Activated CD4-positive, alpha-beta memory T cell treated with anti-CD3 and anti-CD28 coated beads, Interleukin-2, amount 10 ng/mL, durations not matched to agents 7 days and 5 days (primary cell): ENCODE data around the gene TMEM238L. TPM values are rescaled to one million over a fixed set of nuclear protein-coding genes. Genes with fewer than 3 reads are reported as not detected.
A peak's percentile ranks its signal among the peaks of the same experiment; 100 is the strongest.

ENCODE experiments used
- CTCF ChIA-PET: fragments of 350-600 bp; sonication (Branson Sonifier 250); formaldehyde crosslinking; loops from one replicate; lab custom pipeline; 2021; ENCODE audit warnings: antibody characterized with exemption, inconsistent platforms; lab: Charles Lee
- POLR2A ChIA-PET: fragments of 350-600 bp; sonication (Branson Sonifier 250); formaldehyde crosslinking; loops from one replicate; lab custom pipeline; 2021; ENCODE audit warnings: antibody characterized with exemption; lab: Charles Lee
- DNase-seq: peaks from one replicate; pipeline ENCODE4 v3.0.0-alpha.2; 2020
- H3K27ac Mint-ChIP-seq: one replicate; pipeline ENCODE4 v1.8.0; 2021; ENCODE audit warnings: mild to moderate bottlenecking, mixed read lengths
- H3K27me3 Mint-ChIP-seq: one replicate; pipeline ENCODE4 v1.8.0; 2021; ENCODE audit warnings: mixed read lengths
- H3K36me3 Mint-ChIP-seq: one replicate; pipeline ENCODE4 v1.8.0; 2021; ENCODE audit warnings: low read depth, mixed read lengths
- H3K4me1 Mint-ChIP-seq: one replicate; pipeline ENCODE4 v1.8.0; 2021; ENCODE audit warnings: mixed read lengths
- H3K4me3 Mint-ChIP-seq: one replicate; pipeline ENCODE4 v1.8.0; 2021; ENCODE audit warnings: mild to moderate bottlenecking, mixed read lengths
- H3K9me3 Mint-ChIP-seq: one replicate; pipeline ENCODE4 v1.8.0; 2021; ENCODE audit warnings: mixed read lengths
- total RNA-seq, 2 experiments: library from RNA; stranded (reverse); gene quantifications; one replicate each; pipeline ENCODE4 v1.2.3, GENCODE V29; 2021

The TMEM238L gene
- total RNA-seq, 2 experiments from 2014 or later: not detected

GRCh38 chr17:10758062-10758461 lies 45.8 kb downstream of the TMEM238L start:
- no peaks in the 10 kb centered on the region for H3K27me3 Mint-ChIP-seq
- no peaks in the 10 kb centered on the region for H3K4me1 Mint-ChIP-seq
- DNase-seq: no peak
- H3K4me3 Mint-ChIP-seq: no peak overlapping the region
- ChIA-PET CTCF (no interaction called here), POLR2A (no interaction called here)
- no peaks in the 10 kb centered on the region for H3K9me3 Mint-ChIP-seq
- H3K36me3 Mint-ChIP-seq: no peaks in the 10 kb centered on the region
- H3K27ac Mint-ChIP-seq: no peak overlapping the region

DNA sequence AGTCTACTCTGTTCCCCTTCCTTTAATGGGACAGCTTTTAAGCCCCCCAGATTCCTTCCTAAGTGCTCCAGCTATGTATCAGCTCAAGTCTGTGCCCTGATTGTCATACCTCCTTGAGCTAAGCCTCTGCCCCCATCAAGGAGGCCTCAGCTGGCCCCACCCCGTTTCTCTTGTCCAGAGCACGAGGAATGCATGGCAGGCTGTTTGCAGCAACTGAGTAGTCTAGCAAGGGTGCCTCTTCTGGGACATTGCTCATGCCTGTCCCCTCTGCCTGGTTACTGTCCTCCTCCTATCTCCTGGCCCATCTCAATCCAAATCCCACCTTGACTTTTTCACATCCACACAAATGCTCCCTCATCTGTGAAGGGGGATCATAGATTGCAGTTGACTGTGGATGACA lies 46.3 kb downstream of the TMEM238L start:
- H3K27me3 Mint-ChIP-seq: no peaks in the 10 kb centered on the region
- H3K4me3 Mint-ChIP-seq: no peak overlapping the region
- H3K36me3 Mint-ChIP-seq: no peaks in the 10 kb centered on the region
- no peaks in the 10 kb centered on the region for H3K9me3 Mint-ChIP-seq
- ChIA-PET CTCF (no interaction called here), POLR2A (no interaction called here)
- no peak overlapping the region for H3K27ac Mint-ChIP-seq
- DNase-seq: no peak
- H3K4me1 Mint-ChIP-seq: no peaks in the 10 kb centered on the region

DNA sequence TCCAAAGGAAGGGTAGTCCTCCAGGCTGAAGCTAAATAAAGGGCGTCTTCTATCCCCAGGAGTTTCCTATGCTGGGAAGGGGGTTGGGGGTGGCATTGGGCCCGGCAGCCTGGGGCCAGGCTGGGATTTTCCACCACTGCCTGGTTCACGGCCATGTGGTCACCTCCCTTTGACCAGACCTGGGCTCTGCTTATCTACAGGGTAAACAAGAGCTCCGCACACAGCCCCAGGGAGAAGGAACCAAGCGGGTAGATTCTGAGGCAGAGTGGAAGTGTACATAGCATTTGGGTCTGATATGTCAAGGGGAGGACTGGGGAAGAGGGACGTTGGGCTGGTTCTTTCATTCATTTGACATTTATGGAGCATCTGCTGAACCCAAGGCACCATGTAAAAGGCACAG lies 46.8 kb downstream of the TMEM238L start:
- Mint-ChIP-seq H3K36me3 (no peaks in the 10 kb centered on the region), H3K27me3 (no peaks in the 10 kb centered on the region), H3K4me1 (no peaks in the 10 kb centered on the region), H3K27ac (no peak overlapping the region), H3K4me3 (no peak overlapping the region), H3K9me3 (no peaks in the 10 kb centered on the region)
- ChIA-PET POLR2A (no interaction called here), CTCF (no interaction called here)
- DNase-seq: no peak

DNA sequence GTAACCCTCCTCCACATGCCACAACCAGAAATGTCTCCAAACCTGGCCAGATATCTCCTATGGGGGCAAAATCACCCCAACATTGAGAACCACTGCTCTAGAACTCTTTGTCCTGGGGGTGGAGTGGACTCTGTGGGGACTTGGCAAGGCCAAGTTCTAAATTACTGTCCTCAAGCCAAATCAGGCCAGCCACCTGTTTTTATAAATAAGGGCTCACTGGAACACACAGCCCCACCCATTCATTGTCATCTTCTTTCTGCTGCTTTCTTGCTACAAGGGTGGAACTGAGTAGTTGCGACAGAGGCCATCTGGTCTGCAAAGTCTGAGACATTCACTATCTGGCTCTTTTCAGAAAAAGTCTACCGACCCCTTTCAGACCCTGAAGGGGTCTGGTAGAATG lies 47.3 kb downstream of the TMEM238L start:
- Mint-ChIP-seq H3K4me1 (no peaks in the 10 kb centered on the region), H3K27ac (no peak overlapping the region), H3K4me3 (no peak overlapping the region), H3K36me3 (no peaks in the 10 kb centered on the region), H3K27me3 (no peaks in the 10 kb centered on the region), H3K9me3 (no peaks in the 10 kb centered on the region)
- ChIA-PET CTCF (no interaction called here), POLR2A (no interaction called here)
- DNase-seq: no peak

- Mint-ChIP-seq H3K36me3 (no peaks in the 10 kb centered on the region), H3K27me3 (no peaks in the 10 kb centered on the region), H3K9me3 (no peaks in the 10 kb centered on the region), H3K27ac (no peak overlapping the region), H3K4me1 (no peaks in the 10 kb centered on the region), H3K4me3 (no peak overlapping the region)
- no peak for DNase-seq
- ChIA-PET CTCF (no interaction called here), POLR2A (interaction anchor here (0.6 kb wide), 1 partner anchor 32 kb away, joined by 3 read pairs; no protein-coding TSS in a partner anchor)
Observed at GRCh38 chr17:10756185-10756584, 47.7 kb downstream of the TMEM238L start.

GRCh38 chr17:10755592-10756127 lies 48.2 kb downstream of the TMEM238L start:
- no peak for DNase-seq
- Mint-ChIP-seq H3K27me3 (no peaks in the 10 kb centered on the region), H3K4me1 (no peaks in the 10 kb centered on the region), H3K9me3 (no peaks in the 10 kb centered on the region), H3K4me3 (no peak overlapping the region), H3K27ac (no peak overlapping the region), H3K36me3 (no peaks in the 10 kb centered on the region)
- ChIA-PET CTCF (interaction anchor here (1.5 kb wide), 1 partner anchor 17 kb away, joined by 5 read pairs; no protein-coding TSS in a partner anchor), POLR2A (interaction anchor here (0.6 kb wide), 1 partner anchor 31 kb away, joined by 3 read pairs; no protein-coding TSS in a partner anchor)

- no peaks in the 10 kb centered on the region for H3K27me3 Mint-ChIP-seq
- POLR2A ChIA-PET: no interaction called here
- no peaks in the 10 kb centered on the region for H3K4me1 Mint-ChIP-seq
- DNase-seq: no peak
- no peaks in the 10 kb centered on the region for H3K36me3 Mint-ChIP-seq
- no peak overlapping the region for H3K27ac Mint-ChIP-seq
- no peak overlapping the region for H3K4me3 Mint-ChIP-seq
- H3K9me3 Mint-ChIP-seq: no peaks in the 10 kb centered on the region
- CTCF ChIA-PET: interaction anchor here (0.7 to 1.5 kb wide), 2 partner anchors 18 to 90 kb away, joined by 3 to 5 read pairs; no protein-coding TSS in a partner anchor
Observed at GRCh38 chr17:10754861-10755591, 48.9 kb downstream of the TMEM238L start.

- H3K4me1 Mint-ChIP-seq: no peaks in the 10 kb centered on the region
- peak; percentile 26 for DNase-seq
- no peak overlapping the region for H3K4me3 Mint-ChIP-seq
- no peaks in the 10 kb centered on the region for H3K27me3 Mint-ChIP-seq
- CTCF ChIA-PET: interaction anchor here (1.5 kb wide), 1 partner anchor 18 kb away, joined by 5 read pairs; no protein-coding TSS in a partner anchor
- H3K36me3 Mint-ChIP-seq: no peaks in the 10 kb centered on the region
- H3K9me3 Mint-ChIP-seq: no peaks in the 10 kb centered on the region
- H3K27ac Mint-ChIP-seq: no peak overlapping the region
- POLR2A ChIA-PET: no interaction called here
Observed at GRCh38 chr17:10754109-10754508, 49.8 kb downstream of the TMEM238L start.

DNA sequence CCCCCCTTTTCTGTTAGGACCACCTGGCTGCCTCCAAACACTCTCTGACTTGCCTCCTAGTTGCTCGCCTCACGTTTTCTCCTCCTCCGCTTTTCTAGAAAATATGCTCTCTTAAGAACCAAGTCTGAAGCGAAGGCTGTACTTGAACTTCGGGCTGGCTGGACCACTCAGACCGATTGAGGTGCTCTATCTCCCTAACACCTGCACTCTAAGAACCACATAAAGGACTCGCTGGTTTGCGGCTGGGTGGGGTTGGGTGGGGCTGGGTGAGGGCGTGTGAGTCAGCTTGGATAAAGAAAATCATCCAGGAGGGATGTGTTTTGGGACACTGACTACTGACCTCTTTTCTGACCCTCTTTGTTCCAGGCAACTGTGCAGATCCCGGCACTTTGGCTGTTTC lies 51.2 kb downstream of the TMEM238L start:
- Mint-ChIP-seq H3K4me3 (no peak overlapping the region), H3K27ac (no peak overlapping the region), H3K4me1 (no peaks in the 10 kb centered on the region), H3K27me3 (peaks cover 2% of the 10 kb centered on the region), H3K9me3 (no peaks in the 10 kb centered on the region), H3K36me3 (no peaks in the 10 kb centered on the region)
- ChIA-PET POLR2A (no interaction called here), CTCF (no interaction called here)
- DNase-seq: no peak

GRCh38 chr17:10751563-10751962 lies 52.3 kb downstream of the TMEM238L start:
- H3K27ac Mint-ChIP-seq: no peak overlapping the region
- DNase-seq: no peak
- no peaks in the 10 kb centered on the region for H3K9me3 Mint-ChIP-seq
- H3K4me3 Mint-ChIP-seq: no peak overlapping the region
- peaks cover 6% of the 10 kb centered on the region for H3K27me3 Mint-ChIP-seq
- ChIA-PET POLR2A (no interaction called here), CTCF (interaction anchor here (0.7 kb wide), 1 partner anchor 30 kb away, joined by 3 read pairs; no protein-coding TSS in a partner anchor)
- H3K4me1 Mint-ChIP-seq: no peaks in the 10 kb centered on the region
- H3K36me3 Mint-ChIP-seq: no peaks in the 10 kb centered on the region

- CTCF ChIA-PET: no interaction called here
- Mint-ChIP-seq H3K36me3 (no peaks in the 10 kb centered on the region), H3K9me3 (no peaks in the 10 kb centered on the region)
Observed at GRCh38 chr17:10750210-10750609, 53.7 kb downstream of the TMEM238L start.

DNA sequence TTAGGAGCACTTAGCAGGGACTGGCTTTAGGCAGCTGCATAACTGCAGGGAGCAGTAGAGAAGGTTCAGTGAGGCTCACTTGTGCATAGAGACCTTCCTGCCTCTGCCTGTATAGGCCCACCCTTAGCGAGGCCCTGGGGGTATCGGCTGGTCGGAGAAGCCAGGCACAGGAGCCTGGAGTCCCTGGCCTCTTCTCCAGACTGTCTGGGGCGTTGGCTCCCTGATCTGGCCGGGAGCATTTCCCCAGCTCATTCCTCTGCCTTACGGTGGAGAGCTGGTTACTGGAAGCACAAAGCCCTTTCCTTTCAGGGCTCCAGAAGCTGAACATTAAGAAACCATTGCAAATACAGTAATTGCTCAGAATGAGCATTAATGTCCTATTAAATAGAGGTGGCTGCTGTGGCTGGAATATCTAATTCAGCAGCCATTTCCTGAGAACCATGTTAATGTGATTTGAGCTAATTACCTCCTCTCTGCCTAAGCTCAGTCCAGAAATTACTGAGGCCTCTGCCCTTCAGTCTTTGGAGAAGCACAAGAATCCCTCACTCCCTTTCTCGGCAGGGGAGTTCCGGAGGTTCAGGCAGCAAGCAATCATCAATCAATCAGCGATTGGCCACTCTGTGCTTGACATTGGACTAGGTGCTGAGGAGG lies 55.2 kb downstream of the TMEM238L start:
- H3K36me3 Mint-ChIP-seq: no peaks in the 10 kb centered on the region
- no peaks in the 10 kb centered on the region for H3K9me3 Mint-ChIP-seq
- H3K27me3 Mint-ChIP-seq: peaks cover 10% of the 10 kb centered on the region
- peaks cover 4% of the 10 kb centered on the region for H3K4me1 Mint-ChIP-seq
- POLR2A ChIA-PET: no interaction called here
- no peak overlapping the region for H3K4me3 Mint-ChIP-seq
- no peak overlapping the region for H3K27ac Mint-ChIP-seq
- CTCF ChIA-PET: no interaction called here
- no peak for DNase-seq

More at GRCh38 chr17:10750210-10750609, 53.7 kb downstream of the TMEM238L start:
- no peak overlapping the region for H3K4me3 Mint-ChIP-seq
- no peak for DNase-seq
- POLR2A ChIA-PET: no interaction called here
- H3K4me1 Mint-ChIP-seq: no peaks in the 10 kb centered on the region
- no peak overlapping the region for H3K27ac Mint-ChIP-seq
- peaks cover 6% of the 10 kb centered on the region for H3K27me3 Mint-ChIP-seq

DNA sequence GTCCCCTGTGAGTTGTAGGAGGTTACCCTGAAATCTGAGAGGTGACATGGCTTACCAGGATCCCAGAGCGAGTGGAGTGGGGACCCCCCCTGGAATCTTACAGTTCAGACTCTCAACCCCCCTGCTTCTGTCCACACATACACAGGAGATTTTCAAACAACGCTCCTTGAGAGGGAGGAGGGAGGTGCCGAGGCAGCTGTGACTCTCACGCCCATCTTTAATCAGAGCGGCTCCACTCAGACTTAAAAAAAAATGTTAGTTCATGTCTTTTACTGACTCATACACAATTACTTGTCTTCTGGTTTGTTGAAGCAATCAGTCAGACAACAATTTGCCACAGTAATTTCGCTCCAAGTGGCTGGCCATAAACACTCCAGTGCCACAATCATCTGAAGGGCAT lies 58.7 kb downstream of the TMEM238L start:
- ChIA-PET CTCF (no interaction called here), POLR2A (no interaction called here)
- no peaks in the 10 kb centered on the region for H3K36me3 Mint-ChIP-seq
- H3K4me3 Mint-ChIP-seq: no peak overlapping the region
- peaks cover 10% of the 10 kb centered on the region for H3K27me3 Mint-ChIP-seq
- DNase-seq: no peak
- H3K27ac Mint-ChIP-seq: no peak overlapping the region
- H3K9me3 Mint-ChIP-seq: no peaks in the 10 kb centered on the region
- peaks cover 4% of the 10 kb centered on the region for H3K4me1 Mint-ChIP-seq
